ENCODE results near the gene DNAH14. TPM values are rescaled to one million over a fixed set of nuclear protein-coding genes. Genes with fewer than 3 reads are reported as not detected.
"Not testable (repeated sequence)": the region's sequence is repeated elsewhere in the genome, so short reads cannot be mapped to it uniquely, and the experiment has no call there.

DNAH14 gene
- total RNA-seq, 1 experiment from 2014 or later, result 47.0 TPM

DNA sequence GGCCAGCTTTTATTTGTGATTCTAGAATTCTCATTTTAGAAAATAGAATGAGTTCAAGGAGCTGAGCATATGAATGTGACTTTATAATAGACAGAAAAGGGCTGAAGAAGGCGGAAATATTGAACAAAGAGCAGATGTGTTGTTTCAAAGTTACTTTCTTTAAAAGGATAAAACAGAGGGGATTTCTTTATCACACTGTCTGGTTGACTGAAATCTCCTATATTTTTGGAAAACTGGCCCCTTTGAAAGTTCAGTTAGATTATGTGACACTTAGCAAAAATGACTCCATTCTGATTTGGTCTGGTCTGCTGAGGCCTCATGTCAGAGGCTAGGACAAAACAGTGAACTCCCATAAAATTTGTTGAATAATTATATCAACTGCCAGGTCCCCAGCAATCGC is 46.4 kb upstream of the DNAH14 start:
- Histone ChIP-seq H3K36me3 (ENCODE audit: control insufficient read depth, insufficient read depth, low read length) (no peaks in the 10 kb centered on the region), H3K27me3 (ENCODE audit: control insufficient read depth, insufficient read depth, low read length) (no peaks in the 10 kb centered on the region), H3K9me3 (ENCODE audit: control insufficient read depth, insufficient read depth, low read depth, low read length) (no peaks in the 10 kb centered on the region), H3K27ac (ENCODE audit: low read length) (no peak overlapping the region), H3K4me1 (ENCODE audit: control insufficient read depth, insufficient read depth, low read length) (no peaks in the 10 kb centered on the region), H3K4me3 (ENCODE audit: low read depth in 2 of 2, low read length in 2 of 2) (no peak overlapping the region)
- ATAC-seq (no peak), DNase-seq (ENCODE audit: low read depth, low spot score) (no peak)
- POLR2A ChIA-PET, result no interaction called here
- BruUV-seq (replicated peaks), result no TSS peak
- intact Hi-C loops (cut with micrococcal nuclease; ENCODE audit: unreplicated experiment), result no loop called here
- no peak for TF ChIP-seq TCF7L2 (IDR thresholded peaks at IDR 0.05; ENCODE audit: low read depth, low read length)
- TF ChIP-seq SIN3A (IDR thresholded peaks at IDR 0.05; ENCODE audit: borderline replicate concordance, insufficient read depth, low read depth, low read length), result no peak
- TF ChIP-seq POLR2AphosphoS5 (IDR thresholded peaks at IDR 0.05; ENCODE audit: low read depth, low read length), result no peak
- TF ChIP-seq, protein P1, sequence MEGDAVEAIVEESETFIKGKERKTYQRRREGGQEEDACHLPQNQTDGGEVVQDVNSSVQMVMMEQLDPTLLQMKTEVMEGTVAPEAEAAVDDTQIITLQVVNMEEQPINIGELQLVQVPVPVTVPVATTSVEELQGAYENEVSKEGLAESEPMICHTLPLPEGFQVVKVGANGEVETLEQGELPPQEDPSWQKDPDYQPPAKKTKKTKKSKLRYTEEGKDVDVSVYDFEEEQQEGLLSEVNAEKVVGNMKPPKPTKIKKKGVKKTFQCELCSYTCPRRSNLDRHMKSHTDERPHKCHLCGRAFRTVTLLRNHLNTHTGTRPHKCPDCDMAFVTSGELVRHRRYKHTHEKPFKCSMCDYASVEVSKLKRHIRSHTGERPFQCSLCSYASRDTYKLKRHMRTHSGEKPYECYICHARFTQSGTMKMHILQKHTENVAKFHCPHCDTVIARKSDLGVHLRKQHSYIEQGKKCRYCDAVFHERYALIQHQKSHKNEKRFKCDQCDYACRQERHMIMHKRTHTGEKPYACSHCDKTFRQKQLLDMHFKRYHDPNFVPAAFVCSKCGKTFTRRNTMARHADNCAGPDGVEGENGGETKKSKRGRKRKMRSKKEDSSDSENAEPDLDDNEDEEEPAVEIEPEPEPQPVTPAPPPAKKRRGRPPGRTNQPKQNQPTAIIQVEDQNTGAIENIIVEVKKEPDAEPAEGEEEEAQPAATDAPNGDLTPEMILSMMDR (IDR thresholded peaks at IDR 0.05), result no peak
- TF ChIP-seq, protein P2, sequence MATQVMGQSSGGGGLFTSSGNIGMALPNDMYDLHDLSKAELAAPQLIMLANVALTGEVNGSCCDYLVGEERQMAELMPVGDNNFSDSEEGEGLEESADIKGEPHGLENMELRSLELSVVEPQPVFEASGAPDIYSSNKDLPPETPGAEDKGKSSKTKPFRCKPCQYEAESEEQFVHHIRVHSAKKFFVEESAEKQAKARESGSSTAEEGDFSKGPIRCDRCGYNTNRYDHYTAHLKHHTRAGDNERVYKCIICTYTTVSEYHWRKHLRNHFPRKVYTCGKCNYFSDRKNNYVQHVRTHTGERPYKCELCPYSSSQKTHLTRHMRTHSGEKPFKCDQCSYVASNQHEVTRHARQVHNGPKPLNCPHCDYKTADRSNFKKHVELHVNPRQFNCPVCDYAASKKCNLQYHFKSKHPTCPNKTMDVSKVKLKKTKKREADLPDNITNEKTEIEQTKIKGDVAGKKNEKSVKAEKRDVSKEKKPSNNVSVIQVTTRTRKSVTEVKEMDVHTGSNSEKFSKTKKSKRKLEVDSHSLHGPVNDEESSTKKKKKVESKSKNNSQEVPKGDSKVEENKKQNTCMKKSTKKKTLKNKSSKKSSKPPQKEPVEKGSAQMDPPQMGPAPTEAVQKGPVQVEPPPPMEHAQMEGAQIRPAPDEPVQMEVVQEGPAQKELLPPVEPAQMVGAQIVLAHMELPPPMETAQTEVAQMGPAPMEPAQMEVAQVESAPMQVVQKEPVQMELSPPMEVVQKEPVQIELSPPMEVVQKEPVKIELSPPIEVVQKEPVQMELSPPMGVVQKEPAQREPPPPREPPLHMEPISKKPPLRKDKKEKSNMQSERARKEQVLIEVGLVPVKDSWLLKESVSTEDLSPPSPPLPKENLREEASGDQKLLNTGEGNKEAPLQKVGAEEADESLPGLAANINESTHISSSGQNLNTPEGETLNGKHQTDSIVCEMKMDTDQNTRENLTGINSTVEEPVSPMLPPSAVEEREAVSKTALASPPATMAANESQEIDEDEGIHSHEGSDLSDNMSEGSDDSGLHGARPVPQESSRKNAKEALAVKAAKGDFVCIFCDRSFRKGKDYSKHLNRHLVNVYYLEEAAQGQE (IDR thresholded peaks at IDR 0.05; ENCODE audit: insufficient read depth in 1 of 2, low read depth in 2 of 2, low read length in 1 of 2), result no peak
- CTCF ChIA-PET, result no interaction called here
- in situ Hi-C loops (cut with HindIII; ENCODE audit: low pct_unique_long_range_greater_than_20kb, low sequenced_read_pairs), result no loop called here

DNA sequence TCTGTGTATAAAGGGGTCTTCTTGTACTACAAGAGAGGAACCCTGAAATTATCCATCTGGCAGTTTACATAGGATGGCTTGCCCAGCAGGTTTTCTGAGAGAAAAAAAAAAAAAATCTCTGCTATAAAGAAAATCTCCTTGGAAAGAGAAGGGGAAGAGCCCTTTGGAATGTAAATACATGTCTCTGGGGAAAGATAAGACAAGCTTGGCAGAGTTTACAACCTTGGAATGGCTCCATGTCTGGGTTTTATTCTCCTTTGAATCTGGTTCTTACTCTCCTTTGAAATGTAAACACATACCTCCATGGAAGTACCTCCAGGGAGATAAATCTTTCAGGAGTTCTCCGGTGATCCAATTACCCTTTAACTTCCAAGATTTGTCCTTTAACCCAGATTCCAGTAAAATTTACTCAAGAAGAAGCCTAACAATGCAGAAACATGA is 45.1 kb upstream of the DNAH14 start:
- no TSS peak for BruUV-seq (replicated peaks)
- no peaks in the 10 kb centered on the region for H3K9me3 ChIP-seq (ENCODE audit: control insufficient read depth, insufficient read depth, low read depth, low read length)
- POLR2A ChIA-PET, result no interaction called here
- intact Hi-C loops (cut with micrococcal nuclease; ENCODE audit: unreplicated experiment) (no loop called here), in situ Hi-C loops (cut with HindIII; ENCODE audit: low pct_unique_long_range_greater_than_20kb, low sequenced_read_pairs) (no loop called here)
- no peak overlapping the region for H3K4me3 ChIP-seq (ENCODE audit: low read depth in 2 of 2, low read length in 2 of 2)
- no peak overlapping the region for H3K27ac ChIP-seq (ENCODE audit: low read length)
- no peaks in the 10 kb centered on the region for H3K36me3 ChIP-seq (ENCODE audit: control insufficient read depth, insufficient read depth, low read length)
- TF ChIP-seq, protein P2 (IDR thresholded peaks at IDR 0.05; ENCODE audit: insufficient read depth in 1 of 2, low read depth in 2 of 2, low read length in 1 of 2), result no peak
- no peak for TF ChIP-seq POLR2AphosphoS5 (IDR thresholded peaks at IDR 0.05; ENCODE audit: low read depth, low read length)
- TF ChIP-seq, protein P1 (IDR thresholded peaks at IDR 0.05), result no peak
- CTCF ChIA-PET, result interaction anchor here (1.0 kb wide), 1 partner anchor 33 kb away, joined by 4 read pairs; no protein-coding TSS in a partner anchor
- H3K4me1 ChIP-seq (ENCODE audit: control insufficient read depth, insufficient read depth, low read length), result no peaks in the 10 kb centered on the region
- no peaks in the 10 kb centered on the region; the same call in 1 of the 2 replicates for H3K27me3 ChIP-seq (ENCODE audit: control insufficient read depth, insufficient read depth, low read length)
- no peak for ATAC-seq
- DNase-seq (ENCODE audit: low read depth, low spot score), result no peak

DNA sequence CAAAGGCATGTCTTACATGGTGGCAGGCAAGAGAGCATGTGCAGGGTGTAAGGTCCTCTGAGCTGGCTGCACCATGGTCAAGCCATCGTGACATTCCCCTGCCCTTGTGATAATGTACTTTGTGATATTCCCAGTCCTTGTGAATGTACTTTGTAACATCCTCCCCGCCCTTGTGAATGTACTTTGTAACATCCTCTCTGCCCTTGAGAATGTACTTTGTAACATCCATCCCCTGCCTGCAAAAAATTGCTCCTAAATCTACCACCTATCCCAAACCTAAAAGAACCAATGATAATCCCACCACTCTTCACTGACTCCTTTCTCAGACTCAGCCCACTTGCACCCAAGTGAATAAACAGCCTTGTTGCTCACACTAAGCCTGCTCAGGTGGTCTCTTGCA is 44.1 kb upstream of the DNAH14 start:
- H3K9me3 ChIP-seq (ENCODE audit: control insufficient read depth, insufficient read depth, low read depth, low read length); H3K36me3 ChIP-seq (ENCODE audit: control insufficient read depth, insufficient read depth, low read length); ATAC-seq; H3K4me1 ChIP-seq (ENCODE audit: control insufficient read depth, insufficient read depth, low read length); H3K27me3 ChIP-seq (ENCODE audit: control insufficient read depth, insufficient read depth, low read length); BruUV-seq (replicated peaks); H3K27ac ChIP-seq (ENCODE audit: low read length); POLR2A ChIA-PET; in situ Hi-C loops (cut with HindIII; ENCODE audit: low pct_unique_long_range_greater_than_20kb, low sequenced_read_pairs); H3K4me3 ChIP-seq (ENCODE audit: low read depth in 2 of 2, low read length in 2 of 2); DNase-seq (ENCODE audit: low read depth, low spot score); intact Hi-C loops (cut with micrococcal nuclease; ENCODE audit: unreplicated experiment); CTCF ChIA-PET: not testable (repeated sequence)

Measured in Panc1 (cell line).